NB4 (cell line): ENCODE data around the gene ABHD17C.

ENCODE experiments used
- MYC ChIP-seq: IDR thresholded peaks from 2 replicates; pipeline ENCODE4 v1.6.1; 2011; ENCODE audit warnings: low read depth, low read length
- POLR2A ChIP-seq: IDR thresholded peaks from 2 replicates; pipeline ENCODE4 v1.6.1; 2011; ENCODE audit warnings: mild to moderate bottlenecking; ENCODE audit not compliant: insufficient read length; ENCODE audit errors: extremely low read depth
- TF ChIP-seq, protein P1 (sequence below): IDR thresholded peaks from one replicate; pipeline ENCODE4 v1.5.1; 2012; ENCODE audit warnings: low read depth, low read length

DNA sequence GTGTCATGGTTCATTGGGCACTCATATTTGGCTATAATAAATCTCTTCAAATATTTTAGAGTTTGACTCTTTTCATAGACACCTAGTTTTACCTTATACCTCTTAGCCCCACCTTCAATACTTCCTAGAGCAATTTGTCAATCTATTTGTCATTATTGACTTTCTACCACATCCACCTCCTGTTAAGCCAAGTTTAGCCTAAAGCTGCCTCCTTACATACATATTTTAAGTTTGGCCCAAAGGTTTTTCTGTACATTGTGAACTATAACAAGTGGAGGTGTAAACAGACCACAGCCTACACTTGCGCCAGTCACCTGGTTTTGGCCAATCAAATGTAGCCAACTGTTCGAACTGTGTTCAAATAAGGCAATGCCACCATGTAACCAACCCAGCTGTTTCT is 18.1 kb upstream of the ABHD17C start:
- TF ChIP-seq MYC = no peak
- no peak for TF ChIP-seq POLR2A
- TF ChIP-seq, protein P1, sequence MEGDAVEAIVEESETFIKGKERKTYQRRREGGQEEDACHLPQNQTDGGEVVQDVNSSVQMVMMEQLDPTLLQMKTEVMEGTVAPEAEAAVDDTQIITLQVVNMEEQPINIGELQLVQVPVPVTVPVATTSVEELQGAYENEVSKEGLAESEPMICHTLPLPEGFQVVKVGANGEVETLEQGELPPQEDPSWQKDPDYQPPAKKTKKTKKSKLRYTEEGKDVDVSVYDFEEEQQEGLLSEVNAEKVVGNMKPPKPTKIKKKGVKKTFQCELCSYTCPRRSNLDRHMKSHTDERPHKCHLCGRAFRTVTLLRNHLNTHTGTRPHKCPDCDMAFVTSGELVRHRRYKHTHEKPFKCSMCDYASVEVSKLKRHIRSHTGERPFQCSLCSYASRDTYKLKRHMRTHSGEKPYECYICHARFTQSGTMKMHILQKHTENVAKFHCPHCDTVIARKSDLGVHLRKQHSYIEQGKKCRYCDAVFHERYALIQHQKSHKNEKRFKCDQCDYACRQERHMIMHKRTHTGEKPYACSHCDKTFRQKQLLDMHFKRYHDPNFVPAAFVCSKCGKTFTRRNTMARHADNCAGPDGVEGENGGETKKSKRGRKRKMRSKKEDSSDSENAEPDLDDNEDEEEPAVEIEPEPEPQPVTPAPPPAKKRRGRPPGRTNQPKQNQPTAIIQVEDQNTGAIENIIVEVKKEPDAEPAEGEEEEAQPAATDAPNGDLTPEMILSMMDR = no peak
